ENCODE results near the gene SLC24A3. TPM values are rescaled to one million over a fixed set of nuclear protein-coding genes. Genes with fewer than 3 reads are reported as not detected.
A peak's percentile ranks its signal among the peaks of the same experiment; 100 is the strongest.

Gene SLC24A3
- total and polyA plus RNA-seq, 7 experiments from 2014 or later = 0.58 to 1.0 TPM; not detected in 5

DNA sequence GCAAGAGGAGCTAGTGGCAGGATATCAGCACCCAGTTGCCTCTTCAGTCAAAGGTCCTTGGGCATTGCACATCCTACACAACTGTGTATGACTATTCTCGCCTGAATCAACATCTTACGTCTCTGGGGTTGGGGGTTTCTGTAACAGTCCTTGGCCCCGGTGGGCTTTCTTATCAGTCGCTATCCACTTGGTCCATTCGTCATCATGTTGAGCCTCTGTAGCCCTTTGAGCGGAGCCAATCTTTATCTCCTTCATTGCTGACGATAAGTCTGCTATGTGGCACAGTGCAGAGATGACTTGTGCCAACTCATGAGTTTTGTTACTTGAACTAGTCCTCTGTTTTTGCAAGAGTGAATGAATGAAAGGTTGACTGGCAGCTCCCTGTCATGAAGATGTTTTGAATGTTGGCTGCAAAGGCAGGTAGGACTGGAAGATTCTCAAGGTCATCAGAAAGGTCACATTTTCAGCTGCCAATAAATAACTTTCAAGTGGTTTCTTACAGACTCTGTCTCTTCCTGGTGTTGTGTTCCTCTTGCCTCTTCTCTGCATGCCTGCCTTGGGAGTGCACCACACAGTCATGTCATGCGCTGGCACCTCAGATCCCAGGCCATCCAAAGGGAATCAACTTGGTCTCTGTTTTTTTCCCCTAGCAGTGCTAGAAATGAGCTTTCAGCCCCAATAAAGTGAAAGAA is 238.9 kb downstream of the SLC24A3 start:
- Histone ChIP-seq H3K9me3 (ENCODE audit: control insufficient read depth in 2 of 3, low read length in 3 of 3) (no peaks in the 10 kb centered on the region), H3K27ac (ENCODE audit: low read depth, low read length) (no peak overlapping the region), H3K4me1 (ENCODE audit: control insufficient read depth in 2 of 2, insufficient read depth in 2 of 2, low read length in 2 of 2) (no peaks in the 10 kb centered on the region), H3K36me3 (ENCODE audit: control insufficient read depth in 2 of 3, insufficient read depth in 3 of 3, low read length in 3 of 3) (no peaks in the 10 kb centered on the region), H3K27me3 (ENCODE audit: control insufficient read depth in 2 of 2, insufficient read depth in 2 of 2, low read length in 2 of 2) (no peaks in the 10 kb centered on the region), H3K4me3 (ENCODE audit: low read length) (no peak overlapping the region)
- Mint-ChIP-seq H3K27me3 (peaks cover 0 to 15% (median 5%) of the 10 kb centered on the region in 5 donors), H3K4me1 (peaks cover 0 to 15% (median 6%) of the 10 kb centered on the region in 7 donors), H3K4me3 (peak overlapping the region in 5 of 10 donors; percentile 1 to 19 (median 10)), H3K27ac (no peak overlapping the region), H3K9me3 (peaks cover 0 to 5% (median 0%) of the 10 kb centered on the region in 11 donors), H3K36me3 (no peaks in the 10 kb centered on the region)
- POLR2A ChIA-PET = no interaction called here
- ATAC-seq = no peak
- CTCF ChIA-PET = no interaction called here
- DNase-seq = no peak
- intact Hi-C loops (cut with micrococcal nuclease) = no loop called here

- no peaks in the 10 kb centered on the region for H3K36me3 Mint-ChIP-seq
- peaks cover 0 to 5% (median 0%) of the 10 kb centered on the region in 11 donors for H3K9me3 Mint-ChIP-seq
- no peak for ATAC-seq
- no peaks in the 10 kb centered on the region for H3K9me3 ChIP-seq (ENCODE audit: control insufficient read depth in 2 of 3, low read length in 3 of 3)
- H3K36me3 ChIP-seq (ENCODE audit: control insufficient read depth in 2 of 3, insufficient read depth in 3 of 3, low read length in 3 of 3) = no peaks in the 10 kb centered on the region
- no peak overlapping the region for H3K27ac ChIP-seq (ENCODE audit: low read depth, low read length)
- CTCF ChIA-PET = no interaction called here
- DNase-seq = no peak
- peak overlapping the region in 1 of 9 donors; percentile 9 for H3K27ac Mint-ChIP-seq
- peak overlapping the region in 6 of 10 donors; percentile 1 to 26 (median 13) for H3K4me3 Mint-ChIP-seq
- H3K27me3 Mint-ChIP-seq = peaks cover 0 to 15% (median 5%) of the 10 kb centered on the region in 5 donors
- H3K27me3 ChIP-seq (ENCODE audit: control insufficient read depth in 2 of 2, insufficient read depth in 2 of 2, low read length in 2 of 2) = no peaks in the 10 kb centered on the region
- peaks cover 0 to 15% (median 7%) of the 10 kb centered on the region in 7 donors for H3K4me1 Mint-ChIP-seq
- H3K4me1 ChIP-seq (ENCODE audit: control insufficient read depth in 2 of 2, insufficient read depth in 2 of 2, low read length in 2 of 2) = no peaks in the 10 kb centered on the region
- POLR2A ChIA-PET = no interaction called here
- intact Hi-C loops (cut with micrococcal nuclease) = no loop called here
- H3K4me3 ChIP-seq (ENCODE audit: low read length) = no peak overlapping the region
Measured at GRCh38 chr20:19451923-19452295, 239.5 kb downstream of the SLC24A3 start.

DNA sequence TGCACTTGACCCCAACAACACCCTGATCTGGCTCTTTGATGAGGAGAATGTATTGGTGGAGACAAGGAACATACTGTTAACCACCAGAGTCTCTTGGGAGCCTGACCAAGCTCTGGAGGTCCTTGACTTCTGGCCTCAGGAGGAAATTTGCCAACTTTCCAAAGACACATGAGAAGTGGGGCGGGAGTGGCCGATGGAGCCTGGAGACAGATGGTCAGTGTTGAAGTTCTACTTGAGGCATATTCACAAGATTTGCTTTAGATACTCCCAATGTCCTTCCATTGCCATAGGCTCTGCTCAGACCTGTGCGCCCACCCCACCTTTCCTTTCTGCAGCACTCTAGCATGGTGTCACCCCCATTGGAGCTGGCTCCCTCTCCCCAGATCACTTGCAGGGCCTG is 241.0 kb downstream of the SLC24A3 start:
- Histone ChIP-seq H3K9me3 (ENCODE audit: control insufficient read depth in 2 of 3, low read length in 3 of 3) (no peaks in the 10 kb centered on the region), H3K4me3 (ENCODE audit: low read length) (no peak overlapping the region), H3K27ac (ENCODE audit: low read depth, low read length) (no peak overlapping the region), H3K4me1 (ENCODE audit: control insufficient read depth in 2 of 2, insufficient read depth in 2 of 2, low read length in 2 of 2) (no peaks in the 10 kb centered on the region), H3K27me3 (ENCODE audit: control insufficient read depth in 2 of 2, insufficient read depth in 2 of 2, low read length in 2 of 2) (no peaks in the 10 kb centered on the region), H3K36me3 (ENCODE audit: control insufficient read depth in 2 of 3, insufficient read depth in 3 of 3, low read length in 3 of 3) (no peaks in the 10 kb centered on the region)
- DNase-seq (no peak), ATAC-seq (no peak)
- H3K9me3 Mint-ChIP-seq = peaks cover 0 to 5% (median 0%) of the 10 kb centered on the region in 11 donors
- peaks cover 0 to 3% (median 0%) of the 10 kb centered on the region in 5 donors for H3K27me3 Mint-ChIP-seq
- intact Hi-C loops (cut with micrococcal nuclease) = no loop called here
- no peak overlapping the region for H3K27ac Mint-ChIP-seq
- POLR2A ChIA-PET = no interaction called here
- peaks cover 0 to 15% (median 8%) of the 10 kb centered on the region in 7 donors for H3K4me1 Mint-ChIP-seq
- no peaks in the 10 kb centered on the region for H3K36me3 Mint-ChIP-seq
- H3K4me3 Mint-ChIP-seq = no peak overlapping the region
- CTCF ChIA-PET = no interaction called here

GRCh38 chr20:19453862-19454261 is 241.4 kb downstream of the SLC24A3 start:
- H3K27me3 ChIP-seq (ENCODE audit: control insufficient read depth in 2 of 2, insufficient read depth in 2 of 2, low read length in 2 of 2) = no peaks in the 10 kb centered on the region
- H3K27me3 Mint-ChIP-seq = no peaks in the 10 kb centered on the region
- H3K4me3 ChIP-seq (ENCODE audit: low read length) = no peak overlapping the region
- H3K36me3 ChIP-seq (ENCODE audit: control insufficient read depth in 2 of 3, insufficient read depth in 3 of 3, low read length in 3 of 3) = no peaks in the 10 kb centered on the region
- ChIA-PET CTCF (no interaction called here), POLR2A (no interaction called here)
- no peak overlapping the region for H3K4me3 Mint-ChIP-seq
- H3K4me1 ChIP-seq (ENCODE audit: control insufficient read depth in 2 of 2, insufficient read depth in 2 of 2, low read length in 2 of 2) = no peaks in the 10 kb centered on the region
- H3K27ac Mint-ChIP-seq = no peak overlapping the region
- H3K9me3 Mint-ChIP-seq = peaks cover 0 to 5% (median 0%) of the 10 kb centered on the region in 11 donors
- no peaks in the 10 kb centered on the region for H3K9me3 ChIP-seq (ENCODE audit: control insufficient read depth in 2 of 3, low read length in 3 of 3)
- DNase-seq (no peak), ATAC-seq (no peak)
- no peak overlapping the region for H3K27ac ChIP-seq (ENCODE audit: low read depth, low read length)
- H3K36me3 Mint-ChIP-seq = no peaks in the 10 kb centered on the region
- intact Hi-C loops (cut with micrococcal nuclease) = no loop called here
- H3K4me1 Mint-ChIP-seq = peaks cover 0 to 15% (median 8%) of the 10 kb centered on the region in 7 donors

- H3K27ac Mint-ChIP-seq = no peak overlapping the region
- ChIA-PET POLR2A (no interaction called here), CTCF (interaction anchor here (0.6 kb wide), 1 partner anchor 1128 kb away, joined by 3 read pairs; no protein-coding TSS in a partner anchor)
- ATAC-seq (peak; percentile 47), DNase-seq (no peak)
- no peaks in the 10 kb centered on the region for H3K9me3 ChIP-seq (ENCODE audit: control insufficient read depth in 2 of 3, low read length in 3 of 3)
- H3K4me3 ChIP-seq (ENCODE audit: low read length) = no peak overlapping the region
- H3K4me3 Mint-ChIP-seq = no peak overlapping the region
- H3K27me3 ChIP-seq (ENCODE audit: control insufficient read depth in 2 of 2, insufficient read depth in 2 of 2, low read length in 2 of 2) = no peaks in the 10 kb centered on the region
- H3K4me1 Mint-ChIP-seq = peaks cover 0 to 7% (median 7%) of the 10 kb centered on the region in 7 donors
- H3K36me3 ChIP-seq (ENCODE audit: control insufficient read depth in 2 of 3, insufficient read depth in 3 of 3, low read length in 3 of 3) = no peaks in the 10 kb centered on the region
- intact Hi-C loops (cut with micrococcal nuclease) = no loop called here
- no peak overlapping the region for H3K27ac ChIP-seq (ENCODE audit: low read depth, low read length)
- H3K9me3 Mint-ChIP-seq = peaks cover 0 to 3% (median 0%) of the 10 kb centered on the region in 11 donors
- H3K27me3 Mint-ChIP-seq = no peaks in the 10 kb centered on the region
- no peaks in the 10 kb centered on the region for H3K4me1 ChIP-seq (ENCODE audit: control insufficient read depth in 2 of 2, insufficient read depth in 2 of 2, low read length in 2 of 2)
- H3K36me3 Mint-ChIP-seq = no peaks in the 10 kb centered on the region
Measured at GRCh38 chr20:19456595-19457395, 244.4 kb downstream of the SLC24A3 start.

GRCh38 chr20:19457611-19458010 is 245.2 kb downstream of the SLC24A3 start:
- Histone ChIP-seq H3K36me3 (ENCODE audit: control insufficient read depth in 2 of 3, insufficient read depth in 3 of 3, low read length in 3 of 3) (no peaks in the 10 kb centered on the region), H3K9me3 (ENCODE audit: control insufficient read depth in 2 of 3, low read length in 3 of 3) (no peaks in the 10 kb centered on the region), H3K27ac (ENCODE audit: low read depth, low read length) (no peak overlapping the region), H3K4me1 (ENCODE audit: control insufficient read depth in 2 of 2, insufficient read depth in 2 of 2, low read length in 2 of 2) (no peaks in the 10 kb centered on the region), H3K27me3 (ENCODE audit: control insufficient read depth in 2 of 2, insufficient read depth in 2 of 2, low read length in 2 of 2) (no peaks in the 10 kb centered on the region), H3K4me3 (ENCODE audit: low read length) (no peak overlapping the region)
- ChIA-PET CTCF (interaction anchor here (0.6 kb wide), 1 partner anchor 1129 kb away, joined by 3 read pairs; no protein-coding TSS in a partner anchor), POLR2A (no interaction called here)
- ATAC-seq (no peak), DNase-seq (no peak)
- no peaks in the 10 kb centered on the region for H3K27me3 Mint-ChIP-seq
- no peaks in the 10 kb centered on the region for H3K36me3 Mint-ChIP-seq
- H3K4me1 Mint-ChIP-seq = peaks cover 0 to 5% (median 0%) of the 10 kb centered on the region in 7 donors
- H3K27ac Mint-ChIP-seq = no peak overlapping the region
- no peak overlapping the region for H3K4me3 Mint-ChIP-seq
- peaks cover 0 to 3% (median 0%) of the 10 kb centered on the region in 11 donors for H3K9me3 Mint-ChIP-seq
- intact Hi-C loops (cut with micrococcal nuclease) = no loop called here

All from naive thymus-derived CD4-positive, alpha-beta T cell (primary cell).